B cell (primary cell): ENCODE data around the gene AEBP2.

Source experiments
- CTCF ChIP-seq: fragments of 200-600 bp; IDR thresholded peaks from one replicate; pipeline ENCODE4 v1.8.0; 2022; ENCODE audit warnings: antibody characterized with exemption, mild to moderate bottlenecking
- EZH2 ChIP-seq: IDR thresholded peaks from 2 replicates; pipeline ENCODE4 v1.6.1; 2012; ENCODE audit warnings: borderline replicate concordance, low read depth, mild to moderate bottlenecking, moderate library complexity, low read length; ENCODE audit not compliant: insufficient read depth, poor library complexity, severe bottlenecking

DNA sequence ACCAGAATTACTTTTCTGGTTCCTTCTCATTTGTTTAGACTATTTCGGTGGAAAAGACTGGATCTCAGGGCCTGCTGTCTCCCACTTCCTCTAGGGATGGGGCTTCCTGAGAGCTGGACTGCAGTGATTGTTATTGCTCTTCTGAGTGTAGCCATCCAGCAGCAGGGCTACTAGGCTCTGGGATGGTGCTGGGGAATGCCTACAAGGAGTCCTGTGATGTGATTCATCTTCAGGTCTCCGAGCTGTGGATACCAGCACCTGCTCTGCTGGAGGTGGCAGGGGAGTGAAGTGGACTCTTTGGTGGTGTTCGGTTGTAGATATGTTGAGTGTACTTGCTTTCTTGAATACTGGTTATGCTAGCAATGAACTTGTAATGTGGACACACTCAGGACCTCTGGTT lies 42.7 kb downstream of the AEBP2 start:
- no peak for TF ChIP-seq CTCF
- TF ChIP-seq EZH2, result no peak
